HepG2 (cell line): ENCODE results near the gene PATL2. TPM values are rescaled to one million over a fixed set of nuclear protein-coding genes. Genes with fewer than 3 reads are reported as not detected.

Experiments
- DPF2 ChIP-seq: sonication (generic); formaldehyde crosslinking; IDR thresholded peaks from 2 replicates; pipeline ENCODE4 v1.4.0; 2020; ENCODE audit warnings: mild to moderate bottlenecking, low read depth, missing genetic modification reagents, borderline replicate concordance
- EED ChIP-seq: sonication (generic); formaldehyde crosslinking; IDR thresholded peaks from 2 replicates; pipeline ENCODE4 v1.5.0; 2020; ENCODE audit warnings: mild to moderate bottlenecking, missing genetic modification reagents
- GPN1 ChIP-seq: sonication (generic); formaldehyde crosslinking; IDR thresholded peaks from 2 replicates; pipeline ENCODE4 v1.5.1; 2020; ENCODE audit warnings: missing genetic modification reagents, borderline replicate concordance
- GTF3A ChIP-seq: sonication (generic); formaldehyde crosslinking; conservative IDR thresholded peaks from 2 replicates; pipeline ENCODE4 v1.4.0; 2020; ENCODE audit warnings: mild to moderate bottlenecking, missing genetic modification reagents
- HIVEP1 ChIP-seq: sonication (generic); formaldehyde crosslinking; IDR thresholded peaks from 2 replicates; pipeline ENCODE4 v1.4.0; 2020; ENCODE audit warnings: mild to moderate bottlenecking, missing genetic modification reagents
- KLF12 ChIP-seq: sonication (generic); formaldehyde crosslinking; IDR thresholded peaks from 2 replicates; pipeline ENCODE4 v1.4.0; 2020; ENCODE audit warnings: missing genetic modification reagents, borderline replicate concordance
- MTF2 ChIP-seq: sonication (generic); formaldehyde crosslinking; IDR thresholded peaks from 2 replicates; pipeline ENCODE4 v1.5.0; 2020; ENCODE audit warnings: missing genetic modification reagents, borderline replicate concordance
- NFE2 ChIP-seq: sonication (generic); formaldehyde crosslinking; IDR thresholded peaks from 2 replicates; pipeline ENCODE4 v1.4.0; 2020; ENCODE audit warnings: missing genetic modification reagents
- POLR2G ChIP-seq: fragments of 200-400 bp; formaldehyde crosslinking; IDR thresholded peaks from 2 replicates; pipeline ENCODE4 v1.6.1; 2018; ENCODE audit warnings: mild to moderate bottlenecking, low read depth, low read length, moderate library complexity
- RBFOX2 ChIP-seq: fragments of 200-400 bp; formaldehyde crosslinking; IDR thresholded peaks from 2 replicates; pipeline ENCODE4 v1.6.1; 2017; ENCODE audit warnings: low read depth, mild to moderate bottlenecking, low read length
- TOE1 ChIP-seq: sonication (generic); formaldehyde crosslinking; IDR thresholded peaks from 2 replicates; pipeline ENCODE4 v1.4.0; 2020; ENCODE audit warnings: mild to moderate bottlenecking, missing genetic modification reagents
- ZBTB8A ChIP-seq: sonication (generic); formaldehyde crosslinking; IDR thresholded peaks from 2 replicates; pipeline ENCODE4 v1.4.0; 2020; ENCODE audit warnings: mild to moderate bottlenecking, low read depth, missing genetic modification reagents, borderline replicate concordance
- ZFP36 ChIP-seq: fragments of 150-350 bp; IDR thresholded peaks from 2 replicates; pipeline ENCODE4 v1.6.1; 2018; ENCODE audit warnings: borderline replicate concordance, low read length, low read depth; ENCODE audit not compliant: partially characterized antibody
- ZNF180 ChIP-seq: sonication (generic); formaldehyde crosslinking; IDR thresholded peaks from 2 replicates; pipeline ENCODE4 v1.4.0; 2020; ENCODE audit warnings: low read depth, missing genetic modification reagents, borderline replicate concordance
- ZNF530 ChIP-seq: sonication (generic); formaldehyde crosslinking; IDR thresholded peaks from 2 replicates; pipeline ENCODE4 v1.5.0; 2020; ENCODE audit warnings: low read depth, mild to moderate bottlenecking, missing genetic modification reagents
- ZNF724P ChIP-seq: sonication (generic); formaldehyde crosslinking; IDR thresholded peaks from 2 replicates; pipeline ENCODE4 v1.8.0; 2022; ENCODE audit warnings: missing genetic modification reagents, borderline replicate concordance
- ZNF737 ChIP-seq: sonication (generic); formaldehyde crosslinking; IDR thresholded peaks from 2 replicates; pipeline ENCODE4 v1.5.0; 2020; ENCODE audit warnings: missing genetic modification reagents, mild to moderate bottlenecking, borderline replicate concordance
- ZNF839 ChIP-seq: sonication (generic); formaldehyde crosslinking; IDR thresholded peaks from 2 replicates; pipeline ENCODE4 v1.4.0; 2020; ENCODE audit warnings: missing genetic modification reagents, mild to moderate bottlenecking, borderline replicate concordance
- ZSCAN25 ChIP-seq: sonication (generic); formaldehyde crosslinking; IDR thresholded peaks from 2 replicates; pipeline ENCODE4 v1.8.0; 2022; ENCODE audit warnings: mild to moderate bottlenecking, missing genetic modification reagents
- ZSCAN9 ChIP-seq: IDR thresholded peaks from 2 replicates; pipeline ENCODE4 v1.6.1; 2016; ENCODE audit warnings: borderline replicate concordance
- polyA plus RNA-seq, 8 experiments: library from polyadenylated mRNA; depleted of rRNA in 3 of 8; stranded (reverse) in 7 of 8; unstranded in 1 of 8; fragments of >200 nt; fragmentation: Illumina TruSeq in 4 of 8; extraction: Trizol in 4 of 8; gene quantifications; 2 replicates each; pipeline versions ENCODE4 v1.2.1 to v1.2.3, GENCODE V29; 2011 to 2016; ENCODE audit warnings: low read depth in 4 of 8, missing spikeins in 1 of 8, mixed read lengths in 1 of 8; ENCODE audit not compliant: insufficient read depth in 1 of 8
- total RNA-seq, 5 experiments: library from RNA; depleted of rRNA; stranded (reverse); fragments of >200 nt; fragmentation: Illumina TruSeq; extraction: Trizol; gene quantifications; 2 replicates each; pipeline ENCODE4 v1.2.3, GENCODE V29; 2016; ENCODE audit warnings: low read depth in 1 of 5
- TF ChIP-seq, protein P1 (sequence below): IDR thresholded peaks from 2 replicates; pipeline ENCODE4 v1.6.1; 2016; ENCODE audit warnings: missing genetic modification reagents, missing compliant biosample characterization
- TF ChIP-seq, protein P2 (sequence below): sonication (generic); formaldehyde crosslinking; IDR thresholded peaks from 2 replicates; pipeline ENCODE4 v1.4.0; 2020; ENCODE audit warnings: missing genetic modification reagents
- TF ChIP-seq, protein P3 (sequence below): sonication (generic); formaldehyde crosslinking; IDR thresholded peaks from 2 replicates; pipeline ENCODE4 v1.4.0; 2020; ENCODE audit warnings: missing genetic modification reagents
- TF ChIP-seq, protein P4 (sequence below): sonication (generic); formaldehyde crosslinking; conservative IDR thresholded peaks from 2 replicates; pipeline ENCODE4 v1.5.0; 2020; ENCODE audit warnings: missing genetic modification reagents

Gene PATL2
- total and polyA plus RNA-seq, 2 of the 13 experiments (the other 11 are each of a cell fraction or from before 2014, with no cell fraction given), result 0.15 to 0.53 TPM

DNA sequence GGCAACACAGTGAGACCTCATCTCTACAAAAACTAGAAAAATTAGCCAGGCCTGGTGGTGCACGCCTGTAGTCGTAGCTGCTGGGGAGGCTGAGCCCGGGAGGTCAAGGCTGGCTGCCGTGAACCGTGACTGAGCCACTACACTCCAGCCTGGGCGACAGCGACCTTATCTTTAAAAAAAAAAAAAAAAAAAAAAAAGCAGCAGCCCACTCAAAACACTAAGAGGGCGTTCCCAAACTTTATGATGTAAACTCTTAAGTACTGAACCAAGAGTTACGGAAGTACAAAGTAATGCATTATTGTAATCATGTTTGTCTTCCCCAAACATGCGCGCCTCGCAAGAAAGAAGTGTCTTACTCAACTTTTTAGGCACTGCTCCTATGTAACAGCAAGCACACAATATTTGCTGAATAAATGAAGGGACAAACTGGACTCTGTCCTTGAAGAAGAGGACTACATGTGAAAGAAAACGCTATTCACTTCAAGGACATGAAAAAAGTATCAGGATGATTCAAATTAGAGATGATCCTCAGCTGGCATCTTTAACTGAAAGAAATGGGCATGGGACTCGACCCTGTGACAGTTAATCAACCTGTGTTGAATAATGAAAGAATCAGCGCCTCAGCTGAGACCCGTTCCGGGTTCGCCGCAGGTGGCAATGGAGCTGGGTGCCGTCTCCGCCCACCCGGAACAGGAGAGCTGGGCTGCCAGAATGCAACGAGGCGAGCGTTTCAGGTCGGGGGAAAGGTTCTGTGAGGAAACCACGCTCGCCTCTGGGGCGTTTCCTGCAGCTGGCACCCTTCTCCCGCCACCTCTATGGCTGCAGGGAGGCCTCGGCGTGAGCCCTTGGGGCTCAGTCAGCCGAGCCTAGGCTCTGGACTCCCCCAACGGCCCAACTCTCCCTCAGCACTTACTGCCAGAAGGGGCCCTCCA, 48.4 kb downstream of the PATL2 start (continued):
- TF ChIP-seq HIVEP1 (CRISPR knock-in tag) (no peak), ZNF737 (CRISPR knock-in tag) (no peak), RBFOX2 (no peak), ZSCAN9 (CRISPR knock-in tag) (peak; percentile 25; the same call in 1 of the 2 replicates), DPF2 (CRISPR knock-in tag) (no peak), ZNF839 (CRISPR knock-in tag) (peak; percentile 24; the same call in 1 of the 2 replicates), GPN1 (CRISPR knock-in tag) (no peak), KLF12 (CRISPR knock-in tag) (no peak), ZFP36 (no peak), ZNF530 (CRISPR knock-in tag) (no peak), MTF2 (CRISPR knock-in tag) (no peak), ZNF180 (CRISPR knock-in tag) (no peak), POLR2G (0 out of 2 replicates have a peak, but pooled peaks have one; percentile 55), GTF3A (CRISPR knock-in tag) (no peak), ZNF724P (CRISPR knock-in tag) (no peak), ZBTB8A (no peak), NFE2 (CRISPR knock-in tag) (no peak), TOE1 (CRISPR knock-in tag) (no peak), EED (CRISPR knock-in tag) (no peak), ZSCAN25 (CRISPR knock-in tag) (no peak)
- TF ChIP-seq, protein P1, sequence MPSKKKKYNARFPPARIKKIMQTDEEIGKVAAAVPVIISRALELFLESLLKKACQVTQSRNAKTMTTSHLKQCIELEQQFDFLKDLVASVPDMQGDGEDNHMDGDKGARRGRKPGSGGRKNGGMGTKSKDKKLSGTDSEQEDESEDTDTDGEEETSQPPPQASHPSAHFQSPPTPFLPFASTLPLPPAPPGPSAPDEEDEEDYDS, result 0 out of 2 replicates have a peak, but pooled peaks have one; percentile 14
- TF ChIP-seq, protein P2, sequence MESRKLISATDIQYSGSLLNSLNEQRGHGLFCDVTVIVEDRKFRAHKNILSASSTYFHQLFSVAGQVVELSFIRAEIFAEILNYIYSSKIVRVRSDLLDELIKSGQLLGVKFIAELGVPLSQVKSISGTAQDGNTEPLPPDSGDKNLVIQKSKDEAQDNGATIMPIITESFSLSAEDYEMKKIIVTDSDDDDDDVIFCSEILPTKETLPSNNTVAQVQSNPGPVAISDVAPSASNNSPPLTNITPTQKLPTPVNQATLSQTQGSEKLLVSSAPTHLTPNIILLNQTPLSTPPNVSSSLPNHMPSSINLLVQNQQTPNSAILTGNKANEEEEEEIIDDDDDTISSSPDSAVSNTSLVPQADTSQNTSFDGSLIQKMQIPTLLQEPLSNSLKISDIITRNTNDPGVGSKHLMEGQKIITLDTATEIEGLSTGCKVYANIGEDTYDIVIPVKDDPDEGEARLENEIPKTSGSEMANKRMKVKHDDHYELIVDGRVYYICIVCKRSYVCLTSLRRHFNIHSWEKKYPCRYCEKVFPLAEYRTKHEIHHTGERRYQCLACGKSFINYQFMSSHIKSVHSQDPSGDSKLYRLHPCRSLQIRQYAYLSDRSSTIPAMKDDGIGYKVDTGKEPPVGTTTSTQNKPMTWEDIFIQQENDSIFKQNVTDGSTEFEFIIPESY (CRISPR knock-in tag), result no peak
- TF ChIP-seq, protein P3, sequence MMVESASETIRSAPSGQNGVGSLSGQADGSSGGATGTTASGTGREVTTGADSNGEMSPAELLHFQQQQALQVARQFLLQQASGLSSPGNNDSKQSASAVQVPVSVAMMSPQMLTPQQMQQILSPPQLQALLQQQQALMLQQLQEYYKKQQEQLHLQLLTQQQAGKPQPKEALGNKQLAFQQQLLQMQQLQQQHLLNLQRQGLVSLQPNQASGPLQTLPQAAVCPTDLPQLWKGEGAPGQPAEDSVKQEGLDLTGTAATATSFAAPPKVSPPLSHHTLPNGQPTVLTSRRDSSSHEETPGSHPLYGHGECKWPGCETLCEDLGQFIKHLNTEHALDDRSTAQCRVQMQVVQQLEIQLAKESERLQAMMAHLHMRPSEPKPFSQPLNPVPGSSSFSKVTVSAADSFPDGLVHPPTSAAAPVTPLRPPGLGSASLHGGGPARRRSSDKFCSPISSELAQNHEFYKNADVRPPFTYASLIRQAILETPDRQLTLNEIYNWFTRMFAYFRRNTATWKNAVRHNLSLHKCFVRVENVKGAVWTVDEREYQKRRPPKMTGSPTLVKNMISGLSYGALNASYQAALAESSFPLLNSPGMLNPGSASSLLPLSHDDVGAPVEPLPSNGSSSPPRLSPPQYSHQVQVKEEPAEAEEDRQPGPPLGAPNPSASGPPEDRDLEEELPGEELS (CRISPR knock-in tag), result no peak
- TF ChIP-seq, protein P4, sequence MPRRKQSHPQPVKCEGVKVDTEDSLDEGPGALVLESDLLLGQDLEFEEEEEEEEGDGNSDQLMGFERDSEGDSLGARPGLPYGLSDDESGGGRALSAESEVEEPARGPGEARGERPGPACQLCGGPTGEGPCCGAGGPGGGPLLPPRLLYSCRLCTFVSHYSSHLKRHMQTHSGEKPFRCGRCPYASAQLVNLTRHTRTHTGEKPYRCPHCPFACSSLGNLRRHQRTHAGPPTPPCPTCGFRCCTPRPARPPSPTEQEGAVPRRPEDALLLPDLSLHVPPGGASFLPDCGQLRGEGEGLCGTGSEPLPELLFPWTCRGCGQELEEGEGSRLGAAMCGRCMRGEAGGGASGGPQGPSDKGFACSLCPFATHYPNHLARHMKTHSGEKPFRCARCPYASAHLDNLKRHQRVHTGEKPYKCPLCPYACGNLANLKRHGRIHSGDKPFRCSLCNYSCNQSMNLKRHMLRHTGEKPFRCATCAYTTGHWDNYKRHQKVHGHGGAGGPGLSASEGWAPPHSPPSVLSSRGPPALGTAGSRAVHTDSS (CRISPR knock-in tag), result no peak
